HepG2 (cell line): Measurements from ENCODE around the gene DCAF6. TPM values are rescaled to one million over a fixed set of nuclear protein-coding genes. Genes with fewer than 3 reads are reported as not detected.

Experiments
- ATAC-seq: fragments of 200-7000 bp; cut with Tn5 transposase; 3 replicates; pipeline ENCODE4 v1.9.1; 2020; ENCODE audit warnings: mild to moderate bottlenecking, moderate library complexity
- BruUV-seq: library from RNA; stranded (reverse); fragments of 400-500 nt; replicated peaks from 2 replicates; lab custom pipeline; 2021; lab: Mats Ljungman, UMichigan
- CTCF ChIA-PET: fragments of 300-600 bp; formaldehyde crosslinking; extraction: SDS; loops from one replicate; lab custom pipeline; 2021; ENCODE audit warnings: low total read pairs, inconsistent platforms, low intra/inter-chr PET ratio; lab: Yijun Ruan, JAX
- POLR2A ChIA-PET: fragments of 350-600 bp; sonication (Branson Sonifier 250); formaldehyde crosslinking; loops from one replicate; lab custom pipeline; 2020; ENCODE audit warnings: antibody characterized with exemption, inconsistent platforms; lab: Yijun Ruan, JAX
- DNase-seq: peaks from one replicate; pipeline ENCODE4 v3.0.0-alpha.2; 2015; ENCODE audit warnings: low spot score
- FAIRE-seq: peaks from 3 replicates; lab custom pipeline; 2011; peaks lifted over from hg19 to GRCh38; lab: Jason Lieb, UNC
- H2AFZ ChIP-seq: one replicate; pipeline ENCODE4 v1.6.1; 2011; ENCODE audit warnings: low read length, inconsistent platforms
- H3K27ac ChIP-seq: fragments of 300-600 bp; 3 replicates; pipeline ENCODE4 v1.8.0; 2011; ENCODE audit warnings: mixed run types, mild to moderate bottlenecking, mixed read lengths, low read length, inconsistent platforms; ENCODE audit not compliant: insufficient read depth; ENCODE audit errors: extremely low read length
- H3K27me3 ChIP-seq, 2 experiments: fragments of 200-600 bp in 1 of 2; 2 replicates in 1 of 2; 3 replicates in 1 of 2; pipeline versions ENCODE4 v1.6.0 to v1.8.0; 2011; ENCODE audit warnings: low read length in 2 of 2, mild to moderate bottlenecking in 2 of 2, moderate library complexity in 2 of 2, inconsistent platforms in 1 of 2; ENCODE audit not compliant: insufficient read depth in 2 of 2, control insufficient read depth in 1 of 2
- H3K36me3 ChIP-seq, 2 experiments: fragments of 200-600 bp in 1 of 2; replicated peaks in 1 of 2; 2 replicates in 1 of 2; 3 replicates in 1 of 2; pipeline versions ENCODE4 v1.5.1 to v1.8.0; 2011; ENCODE audit warnings: low read length in 2 of 2, inconsistent platforms in 1 of 2; ENCODE audit not compliant: insufficient read depth in 2 of 2, control insufficient read depth in 1 of 2
- H3K4me1 ChIP-seq: 2 replicates; pipeline ENCODE4 v1.5.1; 2012; ENCODE audit warnings: low read length, inconsistent platforms; ENCODE audit not compliant: insufficient read depth
- H3K4me2 ChIP-seq: 2 replicates; pipeline ENCODE4 v1.6.0; 2011; ENCODE audit warnings: low read depth, low read length, inconsistent platforms
- H3K4me3 ChIP-seq, 3 experiments: fragments of 200-600 bp in 1 of 3; sonication (generic), shearing (Covaris generic) in 1 of 3; replicated peaks in 1 of 3; 2 replicates each; pipeline ENCODE4 v1.5.1; 2011 to 2016; ENCODE audit warnings: low read length in 3 of 3, inconsistent platforms in 2 of 3, low read depth in 2 of 3, mild to moderate bottlenecking in 2 of 3, control low read depth in 1 of 3, mixed read lengths in 1 of 3; ENCODE audit not compliant: insufficient read depth in 1 of 3
- H3K79me2 ChIP-seq: one replicate; pipeline ENCODE4 v1.6.1; 2011; ENCODE audit warnings: low read length, inconsistent platforms; ENCODE audit not compliant: insufficient read depth
- H3K9ac ChIP-seq: 2 replicates; pipeline ENCODE4 v1.6.0; 2011; ENCODE audit warnings: mild to moderate bottlenecking, low read depth, low read length, inconsistent platforms; ENCODE audit not compliant: insufficient read depth
- H3K9me3 ChIP-seq: 2 replicates; pipeline ENCODE4 v1.5.1; 2012; ENCODE audit warnings: mild to moderate bottlenecking, low read length
- H4K20me1 ChIP-seq: 2 replicates; pipeline ENCODE4 v1.6.0; 2011; ENCODE audit warnings: inconsistent platforms, mild to moderate bottlenecking, low read length, moderate library complexity; ENCODE audit not compliant: insufficient read depth
- HMGXB4 ChIP-seq, 2 experiments: sonication (generic) in 1 of 2; formaldehyde crosslinking in 1 of 2; IDR thresholded peaks; 2 replicates each; pipeline versions ENCODE4 v1.4.0 to v1.6.1; 2018 to 2020; ENCODE audit warnings: missing genetic modification reagents in 2 of 2, borderline replicate concordance in 1 of 2, low read depth in 1 of 2, mild to moderate bottlenecking in 1 of 2, missing biosample characterization in 1 of 2
- IRF9 ChIP-seq: sonication (generic); formaldehyde crosslinking; IDR thresholded peaks from 2 replicates; pipeline ENCODE4 v1.8.0; 2022; ENCODE audit warnings: missing genetic modification reagents, mild to moderate bottlenecking, borderline replicate concordance
- KLF9 ChIP-seq: IDR thresholded peaks from 2 replicates; pipeline ENCODE4 v1.6.1; 2016; ENCODE audit warnings: low read depth
- SMARCC2 ChIP-seq: fragments of 450-650 bp; IDR thresholded peaks from 2 replicates; pipeline ENCODE4 v1.6.1; 2017; ENCODE audit warnings: antibody characterized with exemption, mild to moderate bottlenecking
- TBX2 ChIP-seq: sonication (generic); formaldehyde crosslinking; IDR thresholded peaks from 2 replicates; pipeline ENCODE4 v1.5.0; 2020; ENCODE audit warnings: missing genetic modification reagents, mild to moderate bottlenecking, borderline replicate concordance
- TFAP4 ChIP-seq: sonication (generic); IDR thresholded peaks from 2 replicates; pipeline ENCODE4 v1.6.1; 2016; ENCODE audit warnings: low read depth, borderline replicate concordance
- U2AF1 ChIP-seq: fragments of 200-400 bp; formaldehyde crosslinking; optimal IDR thresholded peaks from 2 replicates; pipeline ENCODE3; 2017; ENCODE audit warnings: mild to moderate bottlenecking, low read depth, low read length
- ZBED4 ChIP-seq: sonication (generic); formaldehyde crosslinking; IDR thresholded peaks from 2 replicates; pipeline ENCODE4 v1.4.0; 2020; ENCODE audit warnings: missing genetic modification reagents, borderline replicate concordance
- ZFP36L2 ChIP-seq: sonication (generic); formaldehyde crosslinking; IDR thresholded peaks from 2 replicates; pipeline ENCODE4 v1.4.0; 2020; ENCODE audit warnings: missing genetic modification reagents
- ZMYM2 ChIP-seq: sonication (generic); formaldehyde crosslinking; IDR thresholded peaks from 2 replicates; pipeline ENCODE4 v1.8.0; 2022; ENCODE audit warnings: mild to moderate bottlenecking, missing genetic modification reagents
- ZNF20 ChIP-seq: sonication (generic); formaldehyde crosslinking; IDR thresholded peaks from 2 replicates; pipeline ENCODE4 v1.4.0; 2020; ENCODE audit warnings: mild to moderate bottlenecking, moderate library complexity, missing genetic modification reagents
- ZNF253 ChIP-seq: sonication (generic); formaldehyde crosslinking; IDR thresholded peaks from 2 replicates; pipeline ENCODE4 v1.8.0; 2022; ENCODE audit warnings: mild to moderate bottlenecking, missing genetic modification reagents, borderline replicate concordance
- ZNF331 ChIP-seq: sonication (generic); formaldehyde crosslinking; IDR thresholded peaks from 2 replicates; pipeline ENCODE4 v1.4.0; 2020; ENCODE audit warnings: missing genetic modification reagents
- ZNF781 ChIP-seq: sonication (generic); formaldehyde crosslinking; IDR thresholded peaks from 2 replicates; pipeline ENCODE4 v1.5.1; 2020; ENCODE audit warnings: borderline replicate concordance, mild to moderate bottlenecking, missing genetic modification reagents; ENCODE audit errors: not compliant biosample characterization
- WGBS: methylation state at CpG from one replicate; pipeline ENCODE4 v1.1.6; 2017; ENCODE audit warnings: low lambda C conversion rate; 5-methylcytosine and 5-hydroxymethylcytosine counted together
- in situ Hi-C: cut with HindIII; loops from 2 replicates; pipeline ENCODE4 v1.10.0; 2017; ENCODE audit warnings: low pct_unique_long_range_greater_than_20kb; ENCODE audit not compliant: extremely low pct_ligation_motif_present
- intact Hi-C: fragments of 100-400 bp; cut with micrococcal nuclease; formaldehyde crosslinking; loops from one replicate; pipeline ENCODE4 v1.10.0; 2022; ENCODE audit not compliant: unreplicated experiment
- polyA plus RNA-seq, 8 experiments: library from polyadenylated mRNA; depleted of rRNA in 3 of 8; stranded (reverse) in 7 of 8; unstranded in 1 of 8; fragments of >200 nt; fragmentation: Illumina TruSeq in 4 of 8; extraction: Trizol in 4 of 8; gene quantifications; 2 replicates each; pipeline versions ENCODE4 v1.2.1 to v1.2.3, GENCODE V29; 2011 to 2016; ENCODE audit warnings: low read depth in 4 of 8, missing spikeins in 1 of 8, mixed read lengths in 1 of 8; ENCODE audit not compliant: insufficient read depth in 1 of 8
- total RNA-seq, 5 experiments: library from RNA; depleted of rRNA; stranded (reverse); fragments of >200 nt; fragmentation: Illumina TruSeq; extraction: Trizol; gene quantifications; 2 replicates each; pipeline ENCODE4 v1.2.3, GENCODE V29; 2016; ENCODE audit warnings: low read depth in 1 of 5

The DCAF6 gene
- total and polyA plus RNA-seq, 2 of the 13 experiments (the other 11 are each of a cell fraction or from before 2014, with no cell fraction given): 24.7 to 33.7 TPM

GRCh38 chr1:168069384-168069783 is 132.9 kb downstream of the DCAF6 start:
- in situ Hi-C loops: no loop called here
- CTCF ChIA-PET: no interaction called here
- TF ChIP-seq SMARCC2 (no peak), ZBED4 (CRISPR knock-in tag) (no peak), HMGXB4 (CRISPR knock-in tag; IDR thresholded peaks at IDR 0.05; ENCODE audit: borderline replicate concordance in 1 of 2, low read depth in 1 of 2) (no peak), TFAP4 (no peak), ZFP36L2 (CRISPR knock-in tag) (no peak), TBX2 (CRISPR knock-in tag) (no peak), U2AF1 (no peak), KLF9 (CRISPR knock-in tag) (no peak), ZNF20 (CRISPR knock-in tag) (no peak), ZNF253 (CRISPR knock-in tag) (no peak), IRF9 (CRISPR knock-in tag) (no peak), ZNF781 (CRISPR knock-in tag) (no peak), ZMYM2 (no peak), ZNF331 (no peak)
- TF ChIP-seq, all 625 proteins: peak for 0
- FAIRE-seq: no peak
- Histone ChIP-seq H3K36me3 (peaks cover 8 to 51% of the 10 kb centered on the region in 2 experiments), H3K9ac (no peak overlapping the region), H3K4me1 (no peaks in the 10 kb centered on the region), H3K27ac (no peak overlapping the region), H3K4me2 (no peak overlapping the region), H3K79me2 (no peaks in the 10 kb centered on the region), H3K4me3 (no peak overlapping the region), H3K9me3 (no peaks in the 10 kb centered on the region), H3K27me3 (no peaks in the 10 kb centered on the region), H2AFZ (no peak overlapping the region), H4K20me1 (no peaks in the 10 kb centered on the region)
- no TSS peak for BruUV-seq
- no peak for DNase-seq
- intact Hi-C loops: no loop called here
- ATAC-seq: no peak
- POLR2A ChIA-PET: no interaction called here
- WGBS: 96% methylated on average over 3 of the region's 3 CpGs
